Neural cell (in vitro differentiated cells): ENCODE data around the gene PRKCA. TPM values are rescaled to one million over a fixed set of nuclear protein-coding genes. Genes with fewer than 3 reads are reported as not detected.

ENCODE experiments used
- H2AFZ ChIP-seq: fragments of 200-600, 300-800 bp; sonication (generic), shearing (Covaris generic); 2 replicates; pipeline ENCODE4 v1.6.0; 2014; ENCODE audit warnings: low read depth, mild to moderate bottlenecking, antibody characterized with exemption, low read length, moderate library complexity
- H3F3A ChIP-seq: fragments of 200-600 bp; shearing (Covaris generic); 2 replicates; pipeline ENCODE4 v1.6.1; 2016; ENCODE audit warnings: mild to moderate bottlenecking, moderate library complexity, mixed read lengths, antibody characterized with exemption, low read length; ENCODE audit not compliant: insufficient read depth, poor library complexity, severe bottlenecking
- H3K27ac ChIP-seq: fragments of 200-600, 300-800 bp; sonication (generic), shearing (Covaris generic); 2 replicates; pipeline ENCODE4 v1.5.1; 2014; ENCODE audit warnings: mild to moderate bottlenecking, low read length, moderate library complexity
- H3K27me3 ChIP-seq: fragments of 300-800, 200-600 bp; sonication (generic), shearing (Covaris generic); 2 replicates; pipeline ENCODE4 v1.6.0; 2014; ENCODE audit warnings: mild to moderate bottlenecking, low read depth, low read length, moderate library complexity; ENCODE audit not compliant: insufficient read depth
- H3K36me3 ChIP-seq: fragments of 300-800, 200-600 bp; sonication (generic), shearing (Covaris generic); 2 replicates; pipeline ENCODE4 v1.5.1; 2014; ENCODE audit warnings: mild to moderate bottlenecking, antibody characterized with exemption, low read length, moderate library complexity; ENCODE audit not compliant: insufficient read depth
- H3K4me2 ChIP-seq: fragments of 300-800, 200-600 bp; sonication (generic), shearing (Covaris generic); 2 replicates; pipeline ENCODE4 v1.6.0; 2014; ENCODE audit warnings: mild to moderate bottlenecking, low read length
- H3K4me3 ChIP-seq: fragments of 300-800, 200-600 bp; sonication (generic), shearing (Covaris generic); 2 replicates; pipeline ENCODE4 v1.5.1; 2014; ENCODE audit warnings: mild to moderate bottlenecking, low read length, moderate library complexity
- H3K79me2 ChIP-seq: fragments of 200-600 bp; shearing (Covaris generic); replicated peaks from 2 replicates; pipeline ENCODE4 v1.6.0; 2014; ENCODE audit warnings: mild to moderate bottlenecking, low read length, moderate library complexity; ENCODE audit not compliant: insufficient read depth
- H3K9ac ChIP-seq: fragments of 300-800, 200-600 bp; sonication (generic), shearing (Covaris generic); 2 replicates; pipeline ENCODE4 v1.6.1; 2016; ENCODE audit warnings: mild to moderate bottlenecking, low read length, mixed read lengths
- H3K9me2 ChIP-seq: fragments of 200-600 bp; shearing (Covaris generic); 2 replicates; pipeline ENCODE4 v1.6.1; 2016; ENCODE audit warnings: mild to moderate bottlenecking, low read length, mixed read lengths; ENCODE audit not compliant: insufficient read depth
- H3K9me3 ChIP-seq: fragments of 200-600, 300-800 bp; sonication (generic), shearing (Covaris generic); 2 replicates; pipeline ENCODE4 v1.6.1; 2016; ENCODE audit warnings: mild to moderate bottlenecking, mixed run types, low read length, moderate library complexity, mixed read lengths
- H4K20me1 ChIP-seq: fragments of 200-600 bp; shearing (Covaris generic); 2 replicates; pipeline ENCODE4 v1.6.1; 2016; ENCODE audit warnings: mild to moderate bottlenecking, mixed run types; ENCODE audit not compliant: insufficient read depth
- CTCF ChIP-seq: fragments of 450-650 bp; IDR thresholded peaks from 2 replicates; pipeline ENCODE4 v1.5.1; 2014; ENCODE audit warnings: antibody characterized with exemption, mild to moderate bottlenecking, moderate library complexity; ENCODE audit not compliant: poor library complexity, severe bottlenecking
- EP300 ChIP-seq: fragments of 450-650 bp; conservative IDR thresholded peaks from 2 replicates; pipeline ENCODE4 v1.6.1; 2014; ENCODE audit warnings: antibody characterized with exemption, mild to moderate bottlenecking, moderate library complexity; ENCODE audit not compliant: poor library complexity, severe bottlenecking
- EZH2 ChIP-seq: fragments of 200-600, 300-800 bp; shearing (Covaris generic), sonication (generic); IDR thresholded peaks from 2 replicates; pipeline ENCODE4 v1.6.1; 2014; ENCODE audit warnings: antibody characterized with exemption, low read length, borderline replicate concordance, mild to moderate bottlenecking; ENCODE audit not compliant: insufficient read depth, poor library complexity, severe bottlenecking
- MXI1 ChIP-seq: fragments of 450-650 bp; conservative IDR thresholded peaks from 2 replicates; pipeline ENCODE4 v1.6.1; 2014; ENCODE audit warnings: antibody characterized with exemption, mild to moderate bottlenecking; ENCODE audit not compliant: poor library complexity, severe bottlenecking
- POLR2AphosphoS5 ChIP-seq: IDR thresholded peaks from 2 replicates; pipeline ENCODE4 v1.6.1; 2012
- RAD21 ChIP-seq: fragments of 450-650 bp; conservative IDR thresholded peaks from 2 replicates; pipeline ENCODE4 v1.6.1; 2014; ENCODE audit warnings: antibody characterized with exemption, mild to moderate bottlenecking, moderate library complexity
- REST ChIP-seq: IDR thresholded peaks from 2 replicates; pipeline ENCODE4 v1.6.1; 2012; ENCODE audit warnings: borderline replicate concordance
- SMC3 ChIP-seq: fragments of 450-650 bp; conservative IDR thresholded peaks from 2 replicates; pipeline ENCODE4 v1.6.1; 2014; ENCODE audit warnings: antibody characterized with exemption, mild to moderate bottlenecking, moderate library complexity; ENCODE audit not compliant: poor library complexity
- TAF1 ChIP-seq: IDR thresholded peaks from 2 replicates; pipeline ENCODE4 v1.6.1; 2012; ENCODE audit warnings: low read depth
- polyA plus RNA-seq: library from polyadenylated mRNA; depleted of rRNA; stranded (reverse); fragments of >200 nt; gene quantifications from 2 replicates; pipeline ENCODE4 v1.2.3, GENCODE V29; 2014

The PRKCA gene
- polyA plus RNA-seq, 1 donor from 2014 or later, result 5.9 TPM

- Histone ChIP-seq H4K20me1 (no peaks in the 10 kb centered on the region), H3F3A (no peaks in the 10 kb centered on the region), H2AFZ (no peak overlapping the region), H3K4me2 (no peak overlapping the region), H3K27ac (no peak overlapping the region), H3K9ac (no peak overlapping the region), H3K9me2 (no peaks in the 10 kb centered on the region), H3K27me3 (no peaks in the 10 kb centered on the region), H3K79me2 (no peaks in the 10 kb centered on the region), H3K36me3 (no peaks in the 10 kb centered on the region), H3K4me3 (no peak overlapping the region), H3K9me3 (no peaks in the 10 kb centered on the region)
- TF ChIP-seq RAD21 (peak; percentile 90), EP300 (no peak), CTCF (peak; percentile 84), SMC3 (peak; percentile 97), TAF1 (no peak)
These were observed 47.3 kb upstream of the PRKCA start for GRCh38 chr17:66255112-66255511.

- H2AFZ ChIP-seq, result no peak overlapping the region
- no peak overlapping the region for H3K4me3 ChIP-seq
These were observed 46.9 kb upstream of the PRKCA start for GRCh38 chr17:66255527-66255971.

GRCh38 chr17:66260275-66260674 lies 42.1 kb upstream of the PRKCA start:
- no peak overlapping the region for H2AFZ ChIP-seq
- H3K9me3 ChIP-seq, result no peaks in the 10 kb centered on the region
- TF ChIP-seq REST (no peak), CTCF (no peak), EZH2 (no peak), TAF1 (no peak), POLR2AphosphoS5 (no peak), SMC3 (no peak), RAD21 (no peak), MXI1 (no peak), EP300 (no peak)

More at GRCh38 chr17:66255527-66255971, 46.9 kb upstream of the PRKCA start:
- Histone ChIP-seq H3K27ac (no peak overlapping the region), H3K9ac (no peak overlapping the region), H4K20me1 (no peaks in the 10 kb centered on the region), H3K9me2 (no peaks in the 10 kb centered on the region), H3K79me2 (no peaks in the 10 kb centered on the region), H3F3A (no peaks in the 10 kb centered on the region), H3K9me3 (no peaks in the 10 kb centered on the region), H3K27me3 (no peaks in the 10 kb centered on the region), H3K4me2 (no peak overlapping the region), H3K36me3 (no peaks in the 10 kb centered on the region)
- TF ChIP-seq POLR2AphosphoS5 (no peak), RAD21 (no peak)

More at GRCh38 chr17:66260275-66260674, 42.1 kb upstream of the PRKCA start:
- Histone ChIP-seq H3F3A (no peaks in the 10 kb centered on the region), H3K27me3 (no peaks in the 10 kb centered on the region), H3K4me3 (no peak overlapping the region), H3K4me2 (no peak overlapping the region), H3K9ac (no peak overlapping the region), H3K36me3 (no peaks in the 10 kb centered on the region), H3K9me2 (no peaks in the 10 kb centered on the region), H4K20me1 (no peaks in the 10 kb centered on the region), H3K27ac (no peak overlapping the region), H3K79me2 (no peaks in the 10 kb centered on the region)
